ENCODE results near the gene CUL3. TPM values are rescaled to one million over a fixed set of nuclear protein-coding genes. Genes with fewer than 3 reads are reported as not detected.
"Not testable (repeated sequence)": the region's sequence is repeated elsewhere in the genome, so short reads cannot be mapped to it uniquely, and the experiment has no call there.

Gene CUL3
- total RNA-seq, 1 experiment from 2014 or later = 86.2 TPM

DNA sequence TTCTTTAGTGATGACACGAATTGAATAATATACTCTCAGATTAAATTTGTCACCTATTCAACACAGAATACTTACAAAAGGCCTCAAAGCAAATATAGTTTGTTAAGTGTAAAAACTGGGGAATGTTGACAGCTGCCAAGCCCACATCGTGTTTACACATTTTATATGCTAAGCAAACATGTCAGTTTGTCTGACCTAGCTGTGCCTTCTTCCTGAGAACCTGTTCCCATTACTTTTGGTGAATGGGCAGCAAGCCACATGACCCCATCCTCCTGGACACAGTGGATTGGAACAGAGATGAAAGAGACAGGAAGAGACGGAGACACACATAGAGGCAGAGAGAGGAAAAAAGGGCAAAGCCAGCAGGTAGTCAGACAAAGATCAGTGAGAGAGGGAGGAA lies 22.9 kb upstream of the CUL3 start (continued):
- TF ChIP-seq, protein P1, sequence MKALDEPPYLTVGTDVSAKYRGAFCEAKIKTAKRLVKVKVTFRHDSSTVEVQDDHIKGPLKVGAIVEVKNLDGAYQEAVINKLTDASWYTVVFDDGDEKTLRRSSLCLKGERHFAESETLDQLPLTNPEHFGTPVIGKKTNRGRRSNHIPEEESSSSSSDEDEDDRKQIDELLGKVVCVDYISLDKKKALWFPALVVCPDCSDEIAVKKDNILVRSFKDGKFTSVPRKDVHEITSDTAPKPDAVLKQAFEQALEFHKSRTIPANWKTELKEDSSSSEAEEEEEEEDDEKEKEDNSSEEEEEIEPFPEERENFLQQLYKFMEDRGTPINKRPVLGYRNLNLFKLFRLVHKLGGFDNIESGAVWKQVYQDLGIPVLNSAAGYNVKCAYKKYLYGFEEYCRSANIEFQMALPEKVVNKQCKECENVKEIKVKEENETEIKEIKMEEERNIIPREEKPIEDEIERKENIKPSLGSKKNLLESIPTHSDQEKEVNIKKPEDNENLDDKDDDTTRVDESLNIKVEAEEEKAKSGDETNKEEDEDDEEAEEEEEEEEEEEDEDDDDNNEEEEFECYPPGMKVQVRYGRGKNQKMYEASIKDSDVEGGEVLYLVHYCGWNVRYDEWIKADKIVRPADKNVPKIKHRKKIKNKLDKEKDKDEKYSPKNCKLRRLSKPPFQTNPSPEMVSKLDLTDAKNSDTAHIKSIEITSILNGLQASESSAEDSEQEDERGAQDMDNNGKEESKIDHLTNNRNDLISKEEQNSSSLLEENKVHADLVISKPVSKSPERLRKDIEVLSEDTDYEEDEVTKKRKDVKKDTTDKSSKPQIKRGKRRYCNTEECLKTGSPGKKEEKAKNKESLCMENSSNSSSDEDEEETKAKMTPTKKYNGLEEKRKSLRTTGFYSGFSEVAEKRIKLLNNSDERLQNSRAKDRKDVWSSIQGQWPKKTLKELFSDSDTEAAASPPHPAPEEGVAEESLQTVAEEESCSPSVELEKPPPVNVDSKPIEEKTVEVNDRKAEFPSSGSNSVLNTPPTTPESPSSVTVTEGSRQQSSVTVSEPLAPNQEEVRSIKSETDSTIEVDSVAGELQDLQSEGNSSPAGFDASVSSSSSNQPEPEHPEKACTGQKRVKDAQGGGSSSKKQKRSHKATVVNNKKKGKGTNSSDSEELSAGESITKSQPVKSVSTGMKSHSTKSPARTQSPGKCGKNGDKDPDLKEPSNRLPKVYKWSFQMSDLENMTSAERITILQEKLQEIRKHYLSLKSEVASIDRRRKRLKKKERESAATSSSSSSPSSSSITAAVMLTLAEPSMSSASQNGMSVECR (CRISPR knock-in tag; IDR thresholded peaks at IDR 0.05; ENCODE audit: borderline replicate concordance) = no peak
- no peak for TF ChIP-seq TEAD4 (CRISPR knock-in tag; IDR thresholded peaks at IDR 0.05)
- TF ChIP-seq, protein P2, sequence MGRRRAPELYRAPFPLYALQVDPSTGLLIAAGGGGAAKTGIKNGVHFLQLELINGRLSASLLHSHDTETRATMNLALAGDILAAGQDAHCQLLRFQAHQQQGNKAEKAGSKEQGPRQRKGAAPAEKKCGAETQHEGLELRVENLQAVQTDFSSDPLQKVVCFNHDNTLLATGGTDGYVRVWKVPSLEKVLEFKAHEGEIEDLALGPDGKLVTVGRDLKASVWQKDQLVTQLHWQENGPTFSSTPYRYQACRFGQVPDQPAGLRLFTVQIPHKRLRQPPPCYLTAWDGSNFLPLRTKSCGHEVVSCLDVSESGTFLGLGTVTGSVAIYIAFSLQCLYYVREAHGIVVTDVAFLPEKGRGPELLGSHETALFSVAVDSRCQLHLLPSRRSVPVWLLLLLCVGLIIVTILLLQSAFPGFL (CRISPR knock-in tag; IDR thresholded peaks at IDR 0.05; ENCODE audit: borderline replicate concordance) = no peak
- TF ChIP-seq ZNF671 (CRISPR knock-in tag; IDR thresholded peaks at IDR 0.05) = no peak
- no peak for TF ChIP-seq ZNF416 (CRISPR knock-in tag; IDR thresholded peaks at IDR 0.05)
- TF ChIP-seq SOX15 (CRISPR knock-in tag; IDR thresholded peaks at IDR 0.05) = no peak
- no peak for TF ChIP-seq CBFB (CRISPR knock-in tag; IDR thresholded peaks at IDR 0.05; ENCODE audit: low read depth)

DNA sequence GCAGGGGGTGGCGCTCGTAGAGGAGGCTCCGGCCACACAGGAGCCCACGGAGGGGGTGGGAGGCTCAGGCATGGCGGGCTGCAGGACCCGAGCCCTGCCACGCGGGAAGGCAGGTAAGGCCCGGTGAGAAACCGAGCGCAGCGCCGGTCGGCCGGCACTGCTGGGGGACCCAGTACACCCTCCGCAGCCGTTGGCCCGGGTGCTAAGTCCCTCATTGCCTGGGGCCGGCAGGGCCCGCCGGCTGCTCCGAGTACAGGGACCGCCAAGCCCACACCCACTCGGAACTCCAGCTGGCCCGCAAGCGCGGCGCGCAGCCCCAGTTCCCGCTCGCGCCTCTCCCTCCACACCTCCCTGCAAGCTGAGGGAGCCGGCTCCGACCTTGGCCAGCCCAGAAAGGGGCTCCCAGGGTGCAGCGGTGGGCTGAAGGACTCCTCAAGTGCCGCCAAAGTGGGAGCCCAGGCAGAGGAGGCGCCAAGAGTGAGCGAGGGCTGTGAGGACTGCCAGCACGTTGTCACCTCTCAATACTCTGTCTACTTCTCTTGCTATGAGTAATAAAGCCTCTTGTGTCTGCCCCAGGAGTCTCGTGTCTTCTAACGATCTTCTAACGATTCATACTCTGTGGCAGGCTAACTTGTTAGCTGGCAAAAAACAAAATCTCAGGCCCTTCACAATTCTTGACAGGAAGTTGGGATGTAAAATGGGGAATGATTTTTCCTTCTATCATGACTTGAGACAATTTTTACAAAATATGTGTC lies 18.8 kb upstream of the CUL3 start:
- POLR2A ChIA-PET; H3K9me3 Mint-ChIP-seq; H3K27ac Mint-ChIP-seq; H3K4me3 Mint-ChIP-seq; ATAC-seq; DNase-seq (ENCODE audit: low spot score); CTCF ChIA-PET; H3K27me3 Mint-ChIP-seq (ENCODE audit: low read depth); H3K36me3 Mint-ChIP-seq; H3K4me1 Mint-ChIP-seq: not testable (repeated sequence)

DNA sequence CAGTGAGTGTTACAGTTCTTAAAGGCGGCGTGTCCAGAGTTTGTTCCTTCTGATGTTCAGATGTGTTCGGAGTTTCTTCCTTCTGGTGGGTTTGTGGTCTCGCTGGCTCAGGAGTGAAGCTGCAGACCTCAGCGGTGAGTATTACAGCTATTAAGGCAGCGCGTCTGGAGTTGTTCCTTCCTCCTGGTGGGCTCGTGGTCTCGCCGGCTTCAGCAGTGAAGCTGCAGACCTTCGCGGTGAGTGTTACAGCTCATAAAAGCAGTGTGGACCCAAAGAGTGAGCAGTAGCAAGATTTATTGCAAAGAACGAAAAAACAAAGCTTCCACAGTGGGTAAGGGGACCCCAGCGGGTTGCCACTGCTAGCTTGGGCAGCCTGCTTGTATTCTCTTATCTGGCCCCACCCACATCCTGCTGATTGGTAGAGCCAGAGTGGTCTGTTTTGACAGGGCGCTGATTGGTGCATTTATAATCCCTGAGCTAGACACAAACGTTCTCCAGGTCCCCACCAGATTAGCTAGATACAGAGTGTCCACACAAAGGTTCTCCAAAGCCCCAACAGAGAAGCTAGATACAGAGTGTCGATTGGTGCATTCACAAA lies 17.7 kb upstream of the CUL3 start:
- H3K36me3 Mint-ChIP-seq; H3K4me3 Mint-ChIP-seq; H3K27ac Mint-ChIP-seq; DNase-seq (ENCODE audit: low spot score); ATAC-seq; H3K27me3 Mint-ChIP-seq (ENCODE audit: low read depth); H3K9me3 Mint-ChIP-seq; CTCF ChIA-PET; H3K4me1 Mint-ChIP-seq; POLR2A ChIA-PET: not testable (repeated sequence)
- TF ChIP-seq NFYB (CRISPR knock-in tag; conservative IDR thresholded peaks at IDR 0.05; ENCODE audit: low read depth) = peak; percentile 16; the same call in 1 of the 2 replicates

DNA sequence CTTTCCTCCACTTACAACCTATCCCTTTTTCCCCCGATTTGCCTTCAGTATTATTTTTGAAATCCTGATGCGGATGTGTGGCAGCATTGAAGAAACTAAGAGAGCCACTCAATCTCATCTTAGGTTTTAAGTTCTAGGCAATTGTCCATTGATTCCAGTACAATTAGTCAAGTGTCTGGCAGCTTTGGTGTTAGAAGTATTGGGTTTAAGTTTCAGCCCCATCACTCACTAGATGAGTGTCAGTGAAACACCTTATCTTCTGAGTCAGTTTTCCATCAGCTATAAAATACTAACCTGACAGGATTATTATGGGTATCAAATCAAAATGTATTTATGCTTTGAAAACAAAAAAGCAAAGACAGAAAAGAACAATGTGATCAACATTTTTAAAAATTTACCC lies 16.8 kb upstream of the CUL3 start:
- H3K36me3 Mint-ChIP-seq = no peaks in the 10 kb centered on the region
- H3K4me1 Mint-ChIP-seq = 0 out of 2 replicates have a peak, but pooled peaks cover 4% of the 10 kb centered on the region
- no peak overlapping the region for H3K27ac Mint-ChIP-seq
- ATAC-seq = no peak
- H3K9me3 Mint-ChIP-seq = 0 out of 2 replicates have a peak, but pooled peaks cover 6% of the 10 kb centered on the region
- DNase-seq (ENCODE audit: low spot score) = no peak
- no peaks in the 10 kb centered on the region for H3K27me3 Mint-ChIP-seq (ENCODE audit: low read depth)
- ChIA-PET POLR2A (no interaction called here), CTCF (no interaction called here)
- H3K4me3 Mint-ChIP-seq = no peak overlapping the region
- TF ChIP-seq ATF1 (CRISPR knock-in tag; IDR thresholded peaks at IDR 0.05) (no peak), GTF2I (CRISPR knock-in tag; conservative IDR thresholded peaks at IDR 0.05) (no peak)

DNA sequence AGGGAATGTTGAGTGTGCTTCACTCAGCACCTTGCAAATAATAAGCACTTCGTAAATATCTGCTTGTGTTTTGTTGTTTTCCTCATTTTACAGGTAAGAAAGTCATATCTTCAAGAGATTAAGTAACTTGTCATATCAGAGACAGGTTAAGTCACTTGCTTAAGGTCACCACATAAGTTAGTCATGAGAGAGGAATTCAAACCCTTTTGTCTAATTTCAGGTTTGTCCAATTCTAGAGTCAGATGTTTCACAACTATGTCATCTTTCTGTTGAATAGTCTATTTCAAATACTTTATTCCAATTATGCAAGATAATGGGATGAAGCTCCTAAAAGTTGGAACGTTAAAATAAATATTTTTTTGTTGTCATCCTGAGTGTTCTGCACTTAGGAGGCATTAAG lies 13.5 kb upstream of the CUL3 start:
- ChIA-PET POLR2A (interaction anchor here (1.2 kb wide), 1 partner anchor 13 kb away, joined by 3 read pairs; no protein-coding TSS in a partner anchor), CTCF (no interaction called here)
- H3K27ac Mint-ChIP-seq = no peak overlapping the region
- no peak overlapping the region for H3K4me3 Mint-ChIP-seq
- TF ChIP-seq, protein P3, sequence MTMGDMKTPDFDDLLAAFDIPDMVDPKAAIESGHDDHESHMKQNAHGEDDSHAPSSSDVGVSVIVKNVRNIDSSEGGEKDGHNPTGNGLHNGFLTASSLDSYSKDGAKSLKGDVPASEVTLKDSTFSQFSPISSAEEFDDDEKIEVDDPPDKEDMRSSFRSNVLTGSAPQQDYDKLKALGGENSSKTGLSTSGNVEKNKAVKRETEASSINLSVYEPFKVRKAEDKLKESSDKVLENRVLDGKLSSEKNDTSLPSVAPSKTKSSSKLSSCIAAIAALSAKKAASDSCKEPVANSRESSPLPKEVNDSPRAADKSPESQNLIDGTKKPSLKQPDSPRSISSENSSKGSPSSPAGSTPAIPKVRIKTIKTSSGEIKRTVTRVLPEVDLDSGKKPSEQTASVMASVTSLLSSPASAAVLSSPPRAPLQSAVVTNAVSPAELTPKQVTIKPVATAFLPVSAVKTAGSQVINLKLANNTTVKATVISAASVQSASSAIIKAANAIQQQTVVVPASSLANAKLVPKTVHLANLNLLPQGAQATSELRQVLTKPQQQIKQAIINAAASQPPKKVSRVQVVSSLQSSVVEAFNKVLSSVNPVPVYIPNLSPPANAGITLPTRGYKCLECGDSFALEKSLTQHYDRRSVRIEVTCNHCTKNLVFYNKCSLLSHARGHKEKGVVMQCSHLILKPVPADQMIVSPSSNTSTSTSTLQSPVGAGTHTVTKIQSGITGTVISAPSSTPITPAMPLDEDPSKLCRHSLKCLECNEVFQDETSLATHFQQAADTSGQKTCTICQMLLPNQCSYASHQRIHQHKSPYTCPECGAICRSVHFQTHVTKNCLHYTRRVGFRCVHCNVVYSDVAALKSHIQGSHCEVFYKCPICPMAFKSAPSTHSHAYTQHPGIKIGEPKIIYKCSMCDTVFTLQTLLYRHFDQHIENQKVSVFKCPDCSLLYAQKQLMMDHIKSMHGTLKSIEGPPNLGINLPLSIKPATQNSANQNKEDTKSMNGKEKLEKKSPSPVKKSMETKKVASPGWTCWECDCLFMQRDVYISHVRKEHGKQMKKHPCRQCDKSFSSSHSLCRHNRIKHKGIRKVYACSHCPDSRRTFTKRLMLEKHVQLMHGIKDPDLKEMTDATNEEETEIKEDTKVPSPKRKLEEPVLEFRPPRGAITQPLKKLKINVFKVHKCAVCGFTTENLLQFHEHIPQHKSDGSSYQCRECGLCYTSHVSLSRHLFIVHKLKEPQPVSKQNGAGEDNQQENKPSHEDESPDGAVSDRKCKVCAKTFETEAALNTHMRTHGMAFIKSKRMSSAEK (CRISPR knock-in tag; IDR thresholded peaks at IDR 0.05; ENCODE audit: borderline replicate concordance) = no peak
- no peak for TF ChIP-seq ESRRA (CRISPR knock-in tag; IDR thresholded peaks at IDR 0.05; ENCODE audit: borderline replicate concordance)
- peaks cover 11% of the 10 kb centered on the region for H3K4me1 Mint-ChIP-seq
- H3K27me3 Mint-ChIP-seq (ENCODE audit: low read depth) = no peaks in the 10 kb centered on the region
- 0 out of 2 replicates have a peak, but pooled peaks cover 6% of the 10 kb centered on the region for H3K9me3 Mint-ChIP-seq
- no peak for DNase-seq (ENCODE audit: low spot score)
- no peak for ATAC-seq
- H3K36me3 Mint-ChIP-seq = no peaks in the 10 kb centered on the region

Data from WTC11 (cell line).